GM19463 (cell line): ENCODE results near the gene ZSCAN1.

Experiments
- ATAC-seq: cut with Tn5 transposase; IDR thresholded peaks from one replicate; pipeline ENCODE4 v1.9.1; 2021; ENCODE audit warnings: mild to moderate bottlenecking, moderate library complexity; ENCODE audit not compliant: unreplicated experiment

The ZSCAN1 gene

GRCh38 chr19:58038688-58039204, 4.9 kb downstream of the ZSCAN1 start:
- ATAC-seq = no peak

- no peak for ATAC-seq
Measured at GRCh38 chr19:58040751-58041525, 7.1 kb downstream of the ZSCAN1 start.

DNA sequence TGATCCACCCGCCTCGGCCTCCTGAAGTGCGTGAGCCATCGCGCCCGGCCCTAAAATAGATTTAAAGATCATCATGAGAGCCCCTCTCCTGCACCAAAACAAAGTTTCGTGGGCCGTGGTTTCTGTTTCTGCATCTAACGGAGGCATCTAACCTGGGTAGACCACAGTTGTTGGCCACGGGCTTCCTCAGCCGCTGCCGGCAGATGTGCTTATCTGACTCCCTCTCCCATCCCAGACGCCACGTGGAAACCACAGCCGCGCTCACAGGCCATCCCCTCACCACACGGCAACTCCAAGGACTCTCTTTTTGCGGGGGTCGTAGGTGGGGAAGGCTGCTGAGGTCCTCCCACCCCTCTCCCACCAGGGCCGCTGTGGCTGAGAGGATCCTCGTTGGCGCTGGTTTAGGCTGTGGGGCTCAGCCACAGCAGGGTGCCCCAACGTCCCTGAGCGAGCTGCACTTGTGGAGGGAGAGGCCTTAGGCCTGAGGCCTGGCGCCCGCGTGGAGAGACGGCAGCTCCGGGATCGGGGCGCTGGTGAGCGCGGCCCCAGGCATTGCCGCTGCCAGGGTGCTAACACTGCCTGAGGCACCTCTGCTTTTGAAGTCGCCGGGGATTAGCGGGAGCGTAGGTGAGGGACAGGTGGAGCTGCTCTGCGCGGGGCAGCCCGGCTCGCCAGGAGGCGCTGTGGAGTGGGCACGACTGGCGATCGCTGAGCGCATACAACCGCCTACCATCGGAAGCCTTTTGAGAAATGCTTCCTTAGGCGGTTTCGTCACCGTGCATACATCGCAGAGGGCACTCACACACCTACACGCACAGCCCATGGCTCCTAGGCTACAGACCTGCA, 8.9 kb downstream of the ZSCAN1 start:
- ATAC-seq = no peak

DNA sequence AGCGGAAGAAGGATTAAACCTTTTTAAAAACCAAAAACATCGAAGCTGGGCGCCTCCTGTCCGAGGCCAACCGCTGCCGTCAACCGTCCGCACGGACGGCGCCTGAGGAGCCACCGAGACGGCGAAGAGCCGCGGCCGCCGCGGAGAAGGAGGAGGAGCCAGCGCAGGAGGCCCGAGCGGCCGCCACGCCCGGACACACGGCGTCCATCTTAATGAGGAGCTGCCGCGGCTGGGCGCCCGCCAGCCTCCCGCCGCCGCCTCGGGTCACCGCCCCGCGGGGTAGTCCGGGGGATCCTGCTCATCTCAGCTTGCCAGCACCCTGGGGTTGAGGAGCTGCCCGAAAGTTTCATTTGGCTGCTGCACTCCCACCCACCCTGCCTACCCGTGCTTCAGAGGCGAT, 10.6 kb downstream of the ZSCAN1 start:
- ATAC-seq = no peak

- ATAC-seq = no peak
Measured at GRCh38 chr19:58044886-58045285, 11.1 kb downstream of the ZSCAN1 start.

GRCh38 chr19:58045411-58046050, 11.7 kb downstream of the ZSCAN1 start:
- no peak for ATAC-seq

DNA sequence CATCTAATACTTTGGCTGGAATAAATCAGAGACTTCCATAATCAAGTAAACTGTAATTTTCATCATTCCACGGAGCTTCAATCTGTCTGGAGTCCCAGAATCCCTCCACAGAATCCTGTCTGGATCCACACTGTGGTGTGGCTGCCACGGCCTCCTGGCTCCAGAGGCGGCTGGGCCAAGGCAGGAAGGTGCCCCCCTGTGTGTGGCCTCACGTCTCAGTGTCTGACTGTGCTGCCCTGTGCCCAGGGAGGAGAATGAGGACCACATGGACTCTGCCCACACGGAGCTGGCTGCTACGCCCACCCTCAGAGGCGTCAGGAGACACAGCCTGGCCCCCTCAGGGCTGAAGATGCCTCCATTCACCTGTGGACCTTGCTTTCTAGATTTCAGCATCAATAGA, 13.0 kb downstream of the ZSCAN1 start:
- no peak for ATAC-seq

DNA sequence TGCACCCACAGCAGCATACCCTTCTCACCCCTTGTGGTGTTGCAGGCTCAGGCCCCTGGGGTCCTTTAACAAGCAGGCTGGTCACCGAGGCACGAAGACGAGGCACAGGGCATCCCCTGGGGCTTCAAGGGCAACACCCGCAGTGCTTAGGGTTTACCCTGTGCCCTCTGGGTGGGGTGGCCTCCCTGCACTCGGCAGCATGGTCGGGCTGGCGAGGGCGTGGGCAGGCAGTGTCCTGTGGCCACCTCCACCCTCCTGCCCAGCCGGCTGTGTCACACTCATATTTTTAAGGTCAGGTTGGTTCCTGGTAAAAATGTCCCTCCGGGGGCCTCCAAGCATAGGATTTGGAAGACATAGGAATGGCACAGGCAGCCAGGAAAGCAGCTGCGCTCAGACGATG, 13.8 kb downstream of the ZSCAN1 start:
- no peak for ATAC-seq

GRCh38 chr19:58052256-58052655, 18.4 kb downstream of the ZSCAN1 start:
- ATAC-seq = no peak

GRCh38 chr19:58053480-58054156, 19.8 kb downstream of the ZSCAN1 start:
- no peak for ATAC-seq

DNA sequence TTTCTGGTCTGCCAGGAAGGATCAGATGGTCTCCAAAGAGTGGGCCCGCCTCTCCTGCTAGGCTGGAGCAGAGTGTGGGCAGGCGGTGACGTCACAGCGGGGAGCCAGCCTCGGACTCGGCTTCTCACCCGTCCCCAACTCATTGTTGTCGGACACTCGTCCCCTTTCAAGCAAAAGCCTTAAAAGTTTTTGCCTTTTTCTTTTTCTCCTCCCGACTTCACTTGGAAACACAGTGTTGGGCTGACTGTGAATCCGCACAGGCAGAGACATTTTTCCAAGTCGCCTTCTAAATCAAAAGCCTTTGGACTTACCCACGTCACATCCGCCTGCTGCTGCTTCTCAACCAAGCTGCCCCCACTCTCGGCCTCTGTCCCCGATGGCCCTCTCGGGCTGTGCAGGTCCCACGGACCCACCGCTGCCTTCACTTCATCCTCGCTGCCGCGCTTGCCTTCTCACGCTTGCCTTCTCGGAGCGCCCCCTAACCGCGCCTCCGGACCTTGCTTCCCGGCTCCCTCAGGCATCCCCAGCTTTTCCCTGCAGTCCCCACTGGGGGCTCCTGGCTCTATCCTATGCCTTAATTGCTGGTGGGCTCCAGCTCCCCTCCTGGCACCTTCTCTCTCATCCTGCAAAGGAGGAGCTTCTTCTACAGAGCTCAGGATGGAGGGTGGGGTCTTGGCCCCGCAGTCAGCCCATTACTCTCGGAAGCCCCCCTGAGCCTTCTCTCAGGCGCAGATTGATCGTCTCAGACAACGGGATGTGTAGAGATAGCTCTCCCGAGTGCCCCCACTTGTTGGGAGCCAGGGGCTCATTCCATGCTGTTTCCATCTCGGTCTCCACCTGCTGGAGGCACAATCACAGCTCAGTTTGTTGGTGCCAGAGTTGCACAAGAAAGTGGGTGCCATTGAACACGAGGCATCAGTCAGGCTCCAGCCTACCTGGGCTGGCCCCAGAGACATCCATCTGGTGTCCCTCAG, 21.4 kb downstream of the ZSCAN1 start:
- ATAC-seq = no peak

- ATAC-seq = no peak
Measured at GRCh38 chr19:58056261-58056660, 22.4 kb downstream of the ZSCAN1 start.

GRCh38 chr19:58056861-58057260, 23.0 kb downstream of the ZSCAN1 start:
- no peak for ATAC-seq

DNA sequence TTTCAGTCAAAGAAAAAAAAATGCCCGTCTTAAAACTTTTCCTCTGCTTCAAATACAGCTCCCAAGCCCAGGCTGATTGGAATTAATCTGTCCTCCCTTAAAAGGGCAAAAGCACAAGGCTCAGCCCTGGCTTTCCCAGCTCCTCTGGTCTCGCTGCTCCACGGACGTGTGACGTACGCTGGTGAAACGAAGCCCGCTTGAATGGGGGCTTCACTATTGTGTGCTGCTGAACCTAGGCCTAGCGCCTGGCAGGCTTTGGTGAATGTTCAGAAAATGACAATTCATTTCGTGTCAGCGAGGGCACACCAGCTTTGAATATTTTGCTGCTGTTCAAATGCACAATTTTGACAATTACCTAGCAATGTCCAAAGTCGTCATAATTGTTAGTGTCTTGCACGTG, 24.6 kb downstream of the ZSCAN1 start:
- no peak for ATAC-seq

DNA sequence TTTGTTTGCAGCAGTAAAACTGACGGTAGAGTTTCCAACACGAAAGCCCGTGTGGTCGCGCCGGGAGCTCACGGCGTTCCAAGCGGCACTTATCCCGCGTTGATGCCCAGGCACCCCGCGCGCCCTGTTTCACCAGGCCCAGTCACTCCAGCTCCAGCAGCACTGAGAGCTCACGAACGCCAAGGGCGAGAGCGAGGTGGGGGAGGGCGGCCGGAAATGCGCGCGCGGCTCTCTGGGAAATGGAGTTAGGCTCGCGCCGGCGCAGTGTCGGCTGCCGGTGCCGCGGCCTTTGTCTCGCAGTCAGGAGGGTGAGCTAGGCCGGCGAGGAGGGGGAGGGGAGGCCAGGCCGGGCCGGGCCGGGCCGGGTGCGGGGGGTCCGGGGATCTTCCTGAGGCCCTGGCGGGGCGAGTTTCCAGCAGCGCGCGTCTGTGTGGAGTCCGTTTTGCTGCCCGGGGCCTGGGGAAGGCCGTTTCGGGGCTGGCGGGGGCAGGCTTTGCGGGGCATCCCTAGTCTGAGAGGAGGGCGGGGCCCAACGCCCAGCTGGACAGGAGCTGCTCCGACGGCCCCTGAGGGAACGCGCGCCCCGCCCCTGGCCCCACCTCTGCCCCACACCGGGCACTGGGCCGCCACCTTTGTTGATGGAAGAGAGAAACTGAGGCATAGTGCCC, 25.3 kb downstream of the ZSCAN1 start, which contains the start of gene ZNF135:
TSS of gene ZNF135 (plus strand) at position 280 of the 668 bp plus-strand sequence. CDS start 721 bp downstream, outside the sequence.
- ATAC-seq = no peak

GRCh38 chr19:58059671-58060078, 25.9 kb downstream of the ZSCAN1 start:
- ATAC-seq = no peak

DNA sequence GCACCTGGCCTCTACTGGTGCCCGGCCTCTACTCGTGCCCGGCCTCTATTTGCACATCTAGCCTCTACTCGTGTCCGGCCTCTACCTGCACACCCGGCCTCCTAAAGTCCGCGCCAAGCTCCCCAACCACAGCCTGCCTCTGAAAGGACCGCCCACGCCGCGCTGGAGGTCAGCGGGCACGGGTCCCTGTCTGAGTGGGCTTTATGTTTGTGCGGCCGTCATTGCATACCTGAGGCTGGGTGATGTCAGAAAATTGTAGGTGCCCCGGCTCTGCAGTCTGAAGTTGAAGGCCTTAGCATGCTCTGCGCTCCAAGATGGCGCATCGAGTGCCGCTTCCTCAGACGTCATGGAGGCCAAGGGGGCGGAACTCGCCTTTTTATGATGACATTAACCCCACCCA, 26.4 kb downstream of the ZSCAN1 start:
- no peak for ATAC-seq

GRCh38 chr19:58063712-58064111, 29.9 kb downstream of the ZSCAN1 start:
- no peak for ATAC-seq
